Measurements from ENCODE around the gene SLC10A7. TPM values are rescaled to one million over a fixed set of nuclear protein-coding genes. Genes with fewer than 3 reads are reported as not detected.

The SLC10A7 gene
- polyA plus RNA-seq, 1 donor (not counting 4 experiments of a cell fraction or from before 2014, with no cell fraction given) = 12.7 TPM

- Histone ChIP-seq H2AFZ (ENCODE audit: control insufficient read depth, low read length) (no peak overlapping the region), H3K79me2 (ENCODE audit: control insufficient read depth, insufficient read depth, low read length) (no peaks in the 10 kb centered on the region), H3K4me1 (ENCODE audit: control insufficient read depth, extremely low read depth, insufficient read depth, low read length) (peaks cover 7% of the 10 kb centered on the region), H3K36me3 (ENCODE audit: control insufficient read depth in 2 of 2, extremely low read depth in 1 of 2, insufficient read depth in 2 of 2, low read length in 2 of 2) (no peaks in the 10 kb centered on the region), H3K9ac (ENCODE audit: control insufficient read depth, extremely low read depth, insufficient read depth, low read length) (no peak overlapping the region), H3K4me2 (ENCODE audit: control insufficient read depth, extremely low read depth, insufficient read depth, low read depth, low read length) (no peak overlapping the region), H3K27me3 (ENCODE audit: control insufficient read depth, extremely low read depth, insufficient read depth, low read length) (peaks cover 4% of the 10 kb centered on the region), H3K9me1 (ENCODE audit: control insufficient read depth, extremely low read depth, insufficient read depth, low read length) (no peaks in the 10 kb centered on the region), H4K20me1 (ENCODE audit: control insufficient read depth, extremely low read depth, insufficient read depth, low read length) (no peaks in the 10 kb centered on the region), H3K27ac (ENCODE audit: control insufficient read depth, insufficient read depth, low read length) (no peak overlapping the region), H3K4me3 (ENCODE audit: control insufficient read depth in 2 of 3, extremely low read depth in 1 of 3, insufficient read depth in 2 of 3, low read depth in 1 of 3, low read length in 3 of 3) (no peak overlapping the region), H3K9me3 (ENCODE audit: control insufficient read depth, low read depth, low read length) (no peaks in the 10 kb centered on the region)
- DNase-seq (ENCODE audit: low read depth, low spot score) (no peak), FAIRE-seq (no peak)
- dilution Hi-C loops (cut with MboI; ENCODE audit: extremely low pct_ligation_motif_present, low sequenced_read_pairs) = no loop called here
- no peak for TF ChIP-seq EZH2 (IDR thresholded peaks at IDR 0.05; ENCODE audit: low read length)
- no peak for TF ChIP-seq CTCF (optimal IDR thresholded peaks at IDR 0.05 in 1 of 3, IDR thresholded peaks at IDR 0.05 in 1 of 3, conservative IDR thresholded peaks at IDR 0.05 in 1 of 3; ENCODE audit: extremely low read depth in 1 of 3, insufficient read depth in 2 of 3, low read length in 3 of 3)
These were observed 42.8 kb upstream of the SLC10A7 start for GRCh38 chr4:146564492-146564891.

DNA sequence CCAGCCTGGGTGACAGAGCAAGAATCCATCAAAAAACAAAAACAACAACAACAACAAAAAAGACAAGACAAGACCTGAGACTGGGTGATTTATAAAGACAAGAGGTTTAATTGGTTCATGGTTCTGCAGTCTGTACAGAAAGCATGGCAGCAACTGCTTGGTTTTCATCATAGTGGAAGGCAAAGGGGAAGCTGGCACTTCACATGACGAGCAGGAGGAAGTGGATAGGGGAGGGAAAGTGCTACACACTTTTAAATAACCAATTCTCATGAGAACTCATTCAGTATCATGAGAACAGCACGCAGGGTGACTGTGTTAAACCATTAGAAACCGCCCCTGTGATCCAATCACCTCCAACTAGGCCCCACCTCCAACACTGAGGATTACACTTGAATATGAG is 28.4 kb upstream of the SLC10A7 start:
- no peak overlapping the region for H3K4me2 ChIP-seq (ENCODE audit: control insufficient read depth, extremely low read depth, insufficient read depth, low read depth, low read length)
- no peaks in the 10 kb centered on the region for H3K9me1 ChIP-seq (ENCODE audit: control insufficient read depth, extremely low read depth, insufficient read depth, low read length)
- no peaks in the 10 kb centered on the region for H4K20me1 ChIP-seq (ENCODE audit: control insufficient read depth, extremely low read depth, insufficient read depth, low read length)
- H3K79me2 ChIP-seq (ENCODE audit: control insufficient read depth, insufficient read depth, low read length) = no peaks in the 10 kb centered on the region
- FAIRE-seq (no peak), DNase-seq (ENCODE audit: low read depth, low spot score) (no peak)
- no peaks in the 10 kb centered on the region for H3K36me3 ChIP-seq (ENCODE audit: control insufficient read depth in 2 of 2, extremely low read depth in 1 of 2, insufficient read depth in 2 of 2, low read length in 2 of 2)
- TF ChIP-seq EZH2 (IDR thresholded peaks at IDR 0.05; ENCODE audit: low read length) = no peak
- TF ChIP-seq CTCF (optimal IDR thresholded peaks at IDR 0.05 in 1 of 3, IDR thresholded peaks at IDR 0.05 in 1 of 3, conservative IDR thresholded peaks at IDR 0.05 in 1 of 3; ENCODE audit: extremely low read depth in 1 of 3, insufficient read depth in 2 of 3, low read length in 3 of 3) = no peak
- dilution Hi-C loops (cut with MboI; ENCODE audit: extremely low pct_ligation_motif_present, low sequenced_read_pairs) = no loop called here
- no peaks in the 10 kb centered on the region for H3K4me1 ChIP-seq (ENCODE audit: control insufficient read depth, extremely low read depth, insufficient read depth, low read length)
- H3K9me3 ChIP-seq (ENCODE audit: control insufficient read depth, low read depth, low read length) = no peaks in the 10 kb centered on the region
- H3K27ac ChIP-seq (ENCODE audit: control insufficient read depth, insufficient read depth, low read length) = no peak overlapping the region
- H2AFZ ChIP-seq (ENCODE audit: control insufficient read depth, low read length) = no peak overlapping the region
- no peak overlapping the region for H3K9ac ChIP-seq (ENCODE audit: control insufficient read depth, extremely low read depth, insufficient read depth, low read length)
- no peak overlapping the region for H3K4me3 ChIP-seq (ENCODE audit: control insufficient read depth in 2 of 3, extremely low read depth in 1 of 3, insufficient read depth in 2 of 3, low read depth in 1 of 3, low read length in 3 of 3)
- no peaks in the 10 kb centered on the region for H3K27me3 ChIP-seq (ENCODE audit: control insufficient read depth, extremely low read depth, insufficient read depth, low read length)

Measured in keratinocyte (primary cell).